ENCODE measurements around the gene APMAP.

DNA sequence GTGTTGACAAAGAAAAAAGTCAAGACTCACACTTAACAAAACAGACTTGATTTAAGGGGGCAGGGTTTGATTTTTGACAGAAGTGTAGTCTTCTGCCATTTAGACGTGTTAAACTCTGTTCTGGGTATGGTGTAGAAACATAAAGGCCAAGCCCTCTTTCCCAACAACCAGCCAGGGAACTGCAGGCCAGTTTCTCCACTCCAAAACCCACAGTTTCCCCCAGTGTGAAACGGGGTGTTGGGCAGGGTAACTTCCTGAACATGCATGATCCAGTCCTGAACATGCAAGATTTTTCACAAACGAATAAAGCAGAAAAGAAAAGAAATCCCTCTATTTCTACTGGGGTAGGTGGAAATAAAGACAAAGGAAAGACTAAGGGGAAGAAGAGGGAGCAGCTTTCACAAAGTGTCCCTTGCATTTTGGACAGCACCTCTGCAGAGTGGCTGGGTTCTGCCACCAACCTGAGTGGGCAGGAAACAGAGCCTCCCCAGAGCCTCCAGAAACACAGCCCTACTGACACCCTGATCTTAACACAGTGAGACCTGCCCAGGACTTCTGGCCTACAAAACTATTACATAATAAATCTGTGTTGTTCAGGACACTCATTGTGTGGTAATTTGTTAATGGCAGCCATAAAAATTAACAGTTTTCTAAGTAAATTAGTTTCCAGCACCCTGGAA is 7.5 kb downstream of the APMAP start:
- TF ChIP-seq FOXM1 (IDR thresholded peaks at IDR 0.05; ENCODE audit: borderline replicate concordance, low read depth) (no peak), RAD21 (IDR thresholded peaks at IDR 0.05; ENCODE audit: low read depth) (no peak), CREB1 (IDR thresholded peaks at IDR 0.05; ENCODE audit: low read depth) (no peak)
- TF ChIP-seq, protein P1, sequence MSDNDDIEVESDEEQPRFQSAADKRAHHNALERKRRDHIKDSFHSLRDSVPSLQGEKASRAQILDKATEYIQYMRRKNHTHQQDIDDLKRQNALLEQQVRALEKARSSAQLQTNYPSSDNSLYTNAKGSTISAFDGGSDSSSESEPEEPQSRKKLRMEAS (IDR thresholded peaks at IDR 0.05), result no peak
- TF ChIP-seq, protein P2, sequence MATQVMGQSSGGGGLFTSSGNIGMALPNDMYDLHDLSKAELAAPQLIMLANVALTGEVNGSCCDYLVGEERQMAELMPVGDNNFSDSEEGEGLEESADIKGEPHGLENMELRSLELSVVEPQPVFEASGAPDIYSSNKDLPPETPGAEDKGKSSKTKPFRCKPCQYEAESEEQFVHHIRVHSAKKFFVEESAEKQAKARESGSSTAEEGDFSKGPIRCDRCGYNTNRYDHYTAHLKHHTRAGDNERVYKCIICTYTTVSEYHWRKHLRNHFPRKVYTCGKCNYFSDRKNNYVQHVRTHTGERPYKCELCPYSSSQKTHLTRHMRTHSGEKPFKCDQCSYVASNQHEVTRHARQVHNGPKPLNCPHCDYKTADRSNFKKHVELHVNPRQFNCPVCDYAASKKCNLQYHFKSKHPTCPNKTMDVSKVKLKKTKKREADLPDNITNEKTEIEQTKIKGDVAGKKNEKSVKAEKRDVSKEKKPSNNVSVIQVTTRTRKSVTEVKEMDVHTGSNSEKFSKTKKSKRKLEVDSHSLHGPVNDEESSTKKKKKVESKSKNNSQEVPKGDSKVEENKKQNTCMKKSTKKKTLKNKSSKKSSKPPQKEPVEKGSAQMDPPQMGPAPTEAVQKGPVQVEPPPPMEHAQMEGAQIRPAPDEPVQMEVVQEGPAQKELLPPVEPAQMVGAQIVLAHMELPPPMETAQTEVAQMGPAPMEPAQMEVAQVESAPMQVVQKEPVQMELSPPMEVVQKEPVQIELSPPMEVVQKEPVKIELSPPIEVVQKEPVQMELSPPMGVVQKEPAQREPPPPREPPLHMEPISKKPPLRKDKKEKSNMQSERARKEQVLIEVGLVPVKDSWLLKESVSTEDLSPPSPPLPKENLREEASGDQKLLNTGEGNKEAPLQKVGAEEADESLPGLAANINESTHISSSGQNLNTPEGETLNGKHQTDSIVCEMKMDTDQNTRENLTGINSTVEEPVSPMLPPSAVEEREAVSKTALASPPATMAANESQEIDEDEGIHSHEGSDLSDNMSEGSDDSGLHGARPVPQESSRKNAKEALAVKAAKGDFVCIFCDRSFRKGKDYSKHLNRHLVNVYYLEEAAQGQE (IDR thresholded peaks at IDR 0.05; ENCODE audit: low read depth), result no peak

Measured in Ishikawa (cell line).